Fibroblast of gingiva (primary cell): ENCODE results near the gene METRNL.
"Not testable (repeated sequence)": the region's sequence is repeated elsewhere in the genome, so short reads cannot be mapped to it uniquely, and the experiment has no call there.

Experiments used
- DNase-seq: peaks from one replicate; pipeline ENCODE4 v3.0.0-alpha.2; 2011; ENCODE audit warnings: low read depth

The METRNL gene

DNA sequence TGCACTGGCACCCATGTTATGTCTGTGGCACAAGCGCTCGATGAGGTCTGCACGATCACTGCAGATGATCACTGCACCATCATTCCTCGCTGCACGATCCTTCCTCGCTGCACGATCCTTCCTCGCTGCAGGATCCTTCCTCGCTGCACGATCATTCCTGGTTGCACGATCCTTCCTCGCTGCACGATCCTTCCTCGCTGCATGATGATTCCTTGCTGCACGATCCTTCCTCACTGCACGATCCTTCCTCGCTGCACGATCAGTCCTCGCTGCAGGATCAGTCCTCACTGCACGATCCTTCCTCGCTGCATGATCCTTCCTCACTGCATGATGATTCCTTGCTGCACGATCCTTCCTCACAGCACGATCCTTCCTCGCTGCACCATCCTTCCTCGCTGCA is 29.3 kb downstream of the METRNL start:
- no peak for DNase-seq

DNA sequence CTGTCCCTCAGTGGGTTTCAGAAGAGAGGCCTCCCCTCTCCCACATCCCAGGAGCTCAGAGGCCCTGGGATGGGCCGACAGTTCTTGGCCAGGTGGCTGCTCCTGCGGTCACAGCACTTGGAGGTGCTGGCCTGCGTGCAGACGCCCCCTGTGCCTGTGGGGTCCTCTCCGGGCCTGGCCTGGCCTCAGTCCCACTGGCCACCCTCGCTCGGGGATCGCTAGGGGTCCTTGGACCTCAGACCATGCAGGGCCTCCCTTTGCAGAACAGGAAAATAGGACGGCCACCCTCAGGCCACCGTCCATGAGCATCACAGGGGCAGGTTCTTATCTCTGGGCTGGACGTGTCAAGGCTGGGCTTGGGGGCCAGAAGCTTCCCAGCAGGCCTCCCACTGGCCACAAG is 30.0 kb downstream of the METRNL start:
- DNase-seq: no peak

DNA sequence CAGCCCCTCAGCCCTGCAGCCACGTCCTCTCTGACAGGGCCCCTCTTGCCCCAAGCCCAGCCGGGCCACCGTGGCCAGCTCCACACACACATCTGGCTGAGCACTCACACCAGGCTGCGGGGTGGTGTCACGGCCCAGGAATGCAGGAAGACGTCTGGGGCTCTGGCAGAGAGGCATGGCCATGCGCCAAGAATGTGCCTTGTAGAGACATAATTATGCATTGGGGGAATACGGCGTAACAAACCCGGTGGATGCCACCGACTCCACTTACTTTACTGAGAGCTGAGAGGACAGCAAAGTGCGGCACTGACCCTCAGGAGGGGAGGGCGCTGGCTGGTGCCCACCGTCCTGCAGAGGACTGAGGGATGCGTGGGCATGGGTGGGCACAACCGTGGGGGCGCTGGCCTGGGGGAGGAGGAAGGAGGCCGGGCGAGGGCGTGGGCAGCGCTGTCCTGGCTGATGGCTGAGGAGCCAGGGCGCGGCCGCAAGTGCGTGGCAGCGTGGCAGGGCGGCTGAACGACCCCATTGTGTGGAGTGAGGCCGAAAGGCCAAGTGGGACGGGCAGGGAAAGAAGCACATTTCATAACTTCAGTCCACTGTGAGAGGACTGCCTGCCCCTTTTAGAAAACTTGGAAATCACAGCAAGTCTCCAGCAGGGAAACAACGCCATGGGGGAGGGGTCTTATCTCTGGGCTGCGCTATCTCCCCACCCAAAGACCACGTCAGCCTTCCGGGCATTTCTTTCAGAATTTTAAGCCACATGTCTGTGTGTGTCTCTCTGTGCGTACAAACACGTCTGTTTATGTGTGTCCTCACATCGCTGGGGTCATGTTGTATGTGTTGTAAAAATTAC is 30.6 kb downstream of the METRNL start:
- peak; percentile 97 for DNase-seq

DNA sequence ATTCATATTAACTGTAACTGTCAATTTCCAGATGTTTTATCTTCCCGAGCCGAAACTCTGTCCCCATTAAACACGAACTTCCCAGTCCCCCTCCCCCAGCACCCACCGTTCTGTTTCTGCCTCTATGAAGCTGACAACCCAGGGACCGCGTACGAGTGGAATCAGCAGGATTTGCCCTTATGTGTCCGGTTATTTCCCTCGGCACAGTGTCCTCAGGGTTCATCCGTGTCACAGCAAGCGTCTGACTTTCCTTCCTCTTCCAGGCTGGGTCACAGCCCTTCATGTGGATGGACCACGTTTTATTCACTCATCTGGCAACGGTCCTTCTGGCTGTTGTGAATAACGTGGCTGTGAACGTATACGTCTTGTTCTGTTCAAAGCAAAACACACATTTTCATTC is 31.3 kb downstream of the METRNL start:
- no peak for DNase-seq

DNA sequence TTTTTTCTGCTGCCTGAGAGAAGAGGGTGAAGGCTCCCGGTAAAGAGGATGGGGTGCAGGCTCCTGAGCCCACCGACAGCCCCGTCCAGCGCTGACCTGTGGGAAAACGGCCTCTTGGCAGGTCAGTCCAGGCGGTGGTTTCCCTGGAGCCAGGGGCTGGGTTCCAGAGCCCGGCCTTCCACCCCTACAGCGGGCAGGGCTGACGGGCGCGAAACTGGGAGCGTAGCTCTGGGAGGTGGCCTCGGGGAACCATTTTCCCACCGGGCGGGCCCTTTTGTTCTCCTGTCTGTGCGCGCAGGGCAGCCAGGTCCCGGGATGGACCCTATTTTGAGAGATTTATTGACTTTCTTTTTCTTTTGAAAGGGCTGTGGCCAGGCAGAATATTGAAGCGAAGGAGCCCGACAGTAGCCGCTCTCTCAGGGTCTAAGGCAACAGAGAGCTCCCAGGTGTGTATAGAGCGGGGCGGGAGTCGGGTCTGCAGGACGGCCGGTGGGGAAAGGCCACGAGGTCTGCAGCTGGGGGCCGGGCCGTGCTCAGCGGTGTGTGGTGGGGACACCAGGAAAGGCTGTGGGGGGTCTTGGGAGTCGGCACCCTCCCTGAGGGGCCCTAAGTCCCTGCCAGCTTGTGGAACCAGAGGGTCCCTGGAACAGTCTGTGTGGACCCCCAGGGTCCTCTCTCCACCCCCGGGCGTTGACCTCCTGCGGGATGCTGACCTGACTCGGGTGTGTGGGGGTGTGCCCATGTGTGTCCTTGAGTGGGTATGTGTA is 32.3 kb downstream of the METRNL start:
- DNase-seq: no peak

DNA sequence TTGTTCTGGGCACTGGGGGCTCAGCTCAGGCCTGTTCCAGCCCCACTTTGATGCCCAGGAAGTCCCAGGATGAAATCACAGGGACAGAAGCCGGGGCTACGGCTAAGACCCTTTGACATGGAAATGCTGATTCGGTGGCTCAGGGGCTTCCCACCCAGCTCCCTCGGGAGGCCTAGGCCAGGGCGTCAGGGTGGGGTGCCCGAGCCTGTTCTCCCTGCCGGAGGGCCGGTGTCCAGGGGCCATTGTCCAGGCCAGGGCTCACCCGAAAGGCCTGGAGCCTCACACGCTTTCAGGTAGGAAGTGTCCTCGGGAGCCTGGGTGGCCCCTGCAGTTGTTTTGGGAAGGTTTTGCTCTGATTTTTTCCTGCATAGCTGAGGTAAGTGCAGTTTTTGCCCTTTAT is 34.0 kb downstream of the METRNL start:
- DNase-seq: no peak

DNA sequence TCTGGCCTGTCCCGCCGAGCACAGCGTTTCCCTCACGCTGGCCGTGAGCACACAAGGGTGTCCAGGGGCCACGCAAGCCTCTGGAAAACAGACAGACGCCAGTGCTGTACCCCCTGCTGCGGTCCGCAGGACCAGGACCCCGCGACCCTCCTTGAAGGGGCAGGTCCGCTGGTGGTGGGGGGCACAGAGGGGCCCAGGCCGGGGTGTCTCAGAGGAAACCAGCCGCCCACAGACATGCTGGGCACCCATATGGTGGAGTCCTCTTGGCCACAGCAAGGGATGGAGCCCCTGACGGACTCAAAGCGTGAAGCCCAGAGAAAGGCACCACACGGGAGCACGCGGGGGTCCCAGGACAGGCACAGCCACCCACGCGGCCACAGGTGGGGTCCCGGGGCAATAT is 34.4 kb downstream of the METRNL start:
- no peak for DNase-seq

DNA sequence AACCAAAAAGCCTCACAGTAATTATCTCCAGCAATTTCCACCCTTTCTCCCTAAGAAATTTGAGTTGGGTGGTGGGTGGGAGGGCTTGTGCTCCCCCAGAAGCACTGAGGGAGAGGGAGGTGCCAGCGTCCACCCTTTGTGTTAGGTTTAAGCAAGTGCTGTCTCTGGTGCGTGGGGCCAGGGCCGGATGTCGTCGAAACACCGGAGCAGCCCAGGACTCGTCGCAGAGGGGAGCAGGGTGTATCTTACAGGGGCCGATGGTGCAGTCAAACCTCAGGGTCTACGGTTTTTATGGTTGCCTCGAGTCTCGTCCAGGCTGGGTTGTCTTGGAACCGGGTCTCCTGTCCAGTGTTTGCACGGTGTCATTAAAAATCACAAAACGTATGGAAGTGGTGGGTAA is 35.3 kb downstream of the METRNL start:
- no peak for DNase-seq

DNA sequence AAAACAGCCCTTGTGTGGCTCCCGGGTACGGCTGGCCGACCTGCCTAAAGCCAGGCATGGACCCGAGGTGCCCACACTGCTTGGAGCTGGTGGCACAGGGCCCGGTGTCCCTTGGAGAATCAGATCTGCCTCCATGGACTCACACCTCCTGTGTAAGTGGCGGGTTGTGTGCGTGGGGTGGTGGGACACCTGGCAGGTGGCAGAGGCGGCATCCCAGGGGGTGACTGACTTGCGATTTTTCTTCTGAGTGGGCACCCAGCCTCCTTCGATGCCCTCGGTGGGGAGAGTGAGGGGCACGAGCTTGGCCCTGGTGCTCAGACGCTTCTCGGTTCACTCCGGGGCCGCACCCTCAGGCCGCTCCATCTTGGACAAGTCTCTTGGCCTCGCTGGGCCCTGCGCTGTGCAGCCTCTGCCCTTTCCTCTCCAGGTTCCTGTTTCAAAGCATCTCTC is 35.8 kb downstream of the METRNL start:
- DNase-seq: no peak

DNA sequence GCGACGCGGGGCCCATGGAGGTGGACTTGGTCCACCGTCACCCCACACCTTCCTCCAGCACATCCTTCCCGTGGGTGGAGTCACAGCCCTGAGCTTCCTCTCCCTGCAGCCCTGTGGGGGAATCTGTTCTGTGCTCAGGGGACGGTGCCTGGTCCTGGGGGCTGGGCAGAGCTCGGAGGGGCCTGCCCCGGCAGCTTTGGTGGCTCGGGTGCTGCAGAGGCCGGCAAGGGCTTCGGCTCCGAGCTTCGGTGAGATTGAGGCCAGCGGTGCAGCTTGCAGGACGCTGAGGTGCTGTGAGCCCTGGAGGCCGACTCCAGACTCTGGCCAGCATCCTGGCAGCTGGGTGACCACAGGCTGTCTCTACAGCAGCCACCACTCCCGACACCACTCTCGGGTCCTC is 36.4 kb downstream of the METRNL start:
- DNase-seq: no peak

DNA sequence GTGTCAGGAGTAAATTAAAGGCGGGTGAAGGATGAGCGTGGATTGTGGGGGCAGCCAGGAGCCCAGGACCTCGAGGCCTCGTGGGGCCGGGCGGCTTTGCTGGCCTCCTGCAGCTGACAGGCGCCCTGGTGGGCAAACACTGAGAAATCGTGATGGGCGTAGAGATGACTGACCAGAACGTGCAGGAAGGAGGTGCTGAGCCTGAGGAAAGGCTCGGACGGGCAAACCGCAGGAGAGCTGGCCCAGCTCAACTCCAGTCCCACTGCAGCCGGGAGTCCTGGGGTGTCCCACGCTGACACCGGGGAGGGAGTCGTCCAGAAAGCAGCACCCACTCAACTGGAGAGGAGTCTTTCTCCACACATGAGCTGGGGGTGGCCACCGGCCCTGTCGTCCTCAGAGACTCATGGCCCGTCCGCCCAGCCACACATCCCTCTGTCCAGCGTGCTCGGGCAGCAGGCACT is 36.9 kb downstream of the METRNL start:
- no peak for DNase-seq

DNA sequence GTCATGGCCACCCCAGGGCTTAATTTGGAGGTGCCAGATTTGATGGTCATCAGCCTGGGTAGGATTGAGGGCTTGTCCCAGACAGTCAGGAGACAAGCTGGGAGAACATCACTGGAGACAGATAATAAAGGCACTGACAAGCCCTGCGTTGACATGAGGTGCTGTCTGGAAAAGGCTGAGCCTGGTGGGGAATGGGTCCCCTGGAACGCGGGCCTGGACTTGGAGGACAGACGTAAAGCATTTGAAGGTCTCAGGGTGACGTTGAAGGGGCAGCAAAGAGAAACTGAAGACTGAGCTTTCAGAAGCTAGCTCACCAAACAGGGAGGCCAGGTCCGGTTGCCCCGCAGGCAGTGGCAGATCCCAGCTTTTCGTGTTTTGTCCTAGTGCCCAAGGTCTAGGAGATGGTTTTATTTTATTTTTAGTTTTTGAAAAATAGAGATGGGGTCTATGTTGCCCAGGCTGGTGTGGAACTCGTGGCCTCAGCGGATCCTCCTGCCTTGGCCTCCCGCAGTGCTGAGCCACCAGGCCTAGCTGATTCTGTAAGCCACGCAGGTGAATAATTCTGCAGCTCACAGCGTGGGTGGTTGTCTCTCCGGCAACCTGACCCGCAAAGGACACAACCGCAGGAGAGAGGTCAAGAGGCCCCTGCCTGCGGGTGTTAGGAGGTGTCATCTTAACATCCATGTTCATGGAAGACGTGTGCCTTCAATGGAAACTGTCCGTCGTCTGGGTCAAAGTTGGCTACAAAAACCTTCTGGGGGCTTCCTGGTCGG is 37.6 kb downstream of the METRNL start:
- no peak for DNase-seq

DNA sequence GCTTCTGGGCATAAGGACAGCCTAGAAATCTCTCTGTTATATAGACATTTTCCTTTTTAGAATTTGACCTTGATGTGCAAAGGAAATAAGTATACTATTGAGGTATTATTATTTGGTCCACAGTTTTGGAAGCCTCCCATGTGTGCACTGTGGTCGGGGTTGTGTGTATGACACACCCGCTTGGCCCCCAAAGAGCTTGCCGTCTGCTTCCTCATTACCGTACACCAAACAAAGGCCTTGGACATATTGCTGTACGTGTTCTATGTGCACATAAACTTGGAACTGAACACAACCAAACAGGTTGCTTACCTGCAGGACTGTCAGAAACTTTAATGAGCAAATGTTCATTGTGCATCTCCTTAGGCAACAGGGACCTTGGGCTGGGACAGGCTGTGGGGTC is 38.2 kb downstream of the METRNL start:
- no peak for DNase-seq

DNA sequence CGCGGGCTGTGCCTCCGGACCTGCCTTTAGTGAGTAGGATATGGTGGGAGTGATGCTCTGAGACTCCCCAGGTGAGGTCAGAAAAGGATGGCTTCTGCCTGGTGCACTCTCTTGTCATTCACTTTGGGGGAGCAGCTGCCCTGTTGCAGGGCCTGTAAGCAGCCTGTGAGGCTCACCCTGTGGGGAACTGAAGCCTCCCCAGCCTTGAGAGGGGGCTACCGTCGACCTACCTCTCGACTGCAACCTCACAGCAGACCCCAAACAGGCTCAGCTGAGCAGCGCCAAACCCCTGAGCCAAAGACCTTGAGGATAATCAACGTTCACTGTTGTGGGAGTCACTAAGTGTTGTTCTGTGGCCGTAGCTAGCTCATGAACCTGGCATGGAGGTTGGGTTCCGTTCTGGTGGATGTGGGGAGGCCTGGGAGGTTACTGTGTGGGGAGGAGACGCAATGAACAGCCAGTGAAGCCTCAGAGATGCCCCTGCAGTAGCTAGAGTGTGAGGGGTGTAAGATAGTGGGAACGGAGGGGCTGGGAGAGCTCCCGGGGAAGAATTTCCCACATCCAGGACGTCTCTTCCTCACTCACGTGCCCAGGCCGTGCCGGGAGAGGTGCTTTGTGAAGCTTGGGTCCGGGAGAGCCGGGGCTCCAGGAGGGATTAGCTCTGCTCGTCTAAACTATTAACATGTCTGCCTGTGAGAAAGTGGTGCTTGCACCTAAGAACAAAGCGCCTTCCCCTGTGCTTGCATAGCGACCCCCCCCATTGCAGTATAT is 38.8 kb downstream of the METRNL start:
- DNase-seq: no peak

DNA sequence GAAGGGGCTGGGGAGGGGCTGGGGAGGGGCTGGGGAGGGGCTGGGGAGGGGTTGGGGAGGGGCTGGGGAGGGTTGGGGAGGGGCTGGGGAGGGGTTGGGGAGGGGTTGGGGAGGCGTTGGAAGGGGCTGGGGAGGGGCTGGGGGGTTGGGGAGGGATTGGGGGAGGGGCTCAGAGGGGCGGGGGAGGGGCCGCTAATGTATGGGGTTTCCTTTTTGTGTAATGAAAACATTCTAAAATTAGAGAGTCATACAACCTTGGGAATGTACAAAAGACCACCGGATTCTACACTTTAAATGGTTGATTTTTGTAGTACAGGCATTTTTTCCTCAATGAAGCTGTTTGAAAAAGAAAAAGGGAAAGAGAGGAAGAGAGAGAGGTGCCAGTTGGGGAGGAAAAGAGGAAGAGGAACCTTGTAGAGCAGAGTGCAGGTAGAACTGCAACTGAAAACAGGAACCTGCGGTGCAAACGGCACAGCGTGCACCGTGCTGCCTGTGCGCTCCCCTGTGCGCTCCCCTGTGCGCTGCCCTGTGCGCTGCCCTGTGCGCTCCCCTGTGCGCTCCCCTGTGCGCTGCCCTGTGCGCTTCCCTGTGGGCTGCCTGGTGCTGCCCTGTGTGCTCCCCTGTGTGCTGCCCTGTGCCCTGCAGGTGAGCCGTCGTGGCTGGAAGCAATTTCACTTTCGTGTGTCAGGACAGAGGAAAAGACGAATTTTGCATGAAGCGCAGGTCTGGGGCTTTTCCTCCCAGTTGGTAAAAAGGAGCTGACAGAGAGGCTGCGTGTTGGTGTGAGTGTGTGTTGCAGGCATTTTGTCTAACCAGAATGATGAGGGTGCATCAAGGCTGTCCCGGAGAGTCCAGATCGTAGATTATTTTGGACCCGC is 40.8 kb downstream of the METRNL start:
- no peak for DNase-seq

DNA sequence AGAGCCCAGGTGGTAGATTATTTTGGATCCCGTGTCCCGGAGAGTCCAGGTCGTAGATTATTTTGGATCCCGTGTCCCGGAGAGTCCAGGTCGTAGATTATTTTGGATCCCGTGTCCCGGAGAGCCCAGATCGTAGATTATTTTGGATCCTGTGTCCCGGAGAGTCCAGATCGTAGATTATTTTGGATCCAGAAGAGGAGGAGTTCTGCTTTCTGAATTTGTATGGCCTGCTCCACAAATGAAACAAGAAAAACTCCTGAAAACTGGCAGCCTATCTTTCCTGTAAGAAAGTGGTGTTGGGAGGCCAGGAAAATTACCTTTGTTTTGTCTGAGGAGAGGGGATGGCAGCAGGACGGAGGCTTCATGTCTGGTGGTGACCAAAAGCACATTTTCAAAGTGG is 42.1 kb downstream of the METRNL start:
- not testable (repeated sequence) for DNase-seq

DNA sequence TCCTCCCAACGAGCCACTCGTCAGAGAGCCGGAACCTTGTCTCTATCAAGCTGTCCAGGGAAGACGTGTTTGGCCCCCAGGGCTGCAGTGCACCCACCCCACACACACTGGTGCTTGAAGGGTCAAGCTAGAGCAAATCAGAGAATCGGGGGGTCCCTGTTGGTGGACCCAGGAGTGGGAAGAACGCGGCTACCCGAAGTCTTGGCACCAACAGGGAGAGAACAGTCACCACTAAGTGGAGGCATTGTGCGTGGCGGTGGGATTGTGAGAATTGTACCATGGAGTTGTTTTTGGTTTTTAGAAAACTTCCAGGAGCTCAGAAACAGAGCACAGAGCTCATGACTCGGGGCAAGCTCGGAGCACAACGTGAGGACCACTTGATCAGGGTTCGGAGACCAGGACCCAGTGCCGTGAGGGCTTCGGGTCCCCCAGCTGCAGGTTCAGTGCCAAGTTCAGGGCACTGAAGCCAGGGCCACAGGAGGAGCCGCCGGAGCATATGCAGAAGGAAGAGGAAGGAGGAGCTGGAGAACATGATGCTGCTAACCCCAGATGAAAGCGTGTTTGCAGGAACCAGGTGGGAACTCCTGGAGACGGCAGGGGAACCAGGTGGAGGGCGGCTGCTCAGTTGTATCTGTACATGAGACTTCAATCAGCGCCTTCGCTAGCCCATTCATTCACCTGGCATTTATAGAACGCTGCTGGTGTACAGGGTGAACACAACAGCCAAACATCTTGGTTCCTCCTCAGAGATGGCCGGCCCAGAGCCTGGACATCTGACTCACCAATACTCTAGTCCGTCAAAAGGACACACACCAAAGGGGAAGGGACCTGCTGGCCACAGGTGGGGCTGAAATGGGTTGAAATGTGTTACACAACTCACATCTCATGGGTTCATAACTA is 42.8 kb downstream of the METRNL start:
- no peak for DNase-seq

DNA sequence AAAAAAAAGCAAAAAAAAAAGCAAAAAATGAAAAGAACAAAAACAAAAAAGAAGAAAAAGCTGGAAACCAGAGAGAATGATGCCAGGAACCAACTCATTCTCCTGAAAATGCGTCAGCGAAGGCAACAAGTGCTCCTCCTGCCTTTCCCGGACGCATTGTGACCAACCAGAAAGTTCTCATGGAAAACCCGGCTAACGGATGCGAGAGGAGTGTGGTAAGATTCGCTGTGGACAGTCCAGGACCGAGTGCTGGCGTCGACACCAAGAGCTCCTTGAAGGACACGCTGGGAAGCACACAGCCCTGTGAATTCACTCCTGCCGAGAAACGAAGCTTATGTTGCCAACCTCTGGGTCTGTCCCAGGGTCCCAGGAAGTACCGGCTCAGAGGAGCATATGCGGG is 43.4 kb downstream of the METRNL start:
- DNase-seq: peak; percentile 71

DNA sequence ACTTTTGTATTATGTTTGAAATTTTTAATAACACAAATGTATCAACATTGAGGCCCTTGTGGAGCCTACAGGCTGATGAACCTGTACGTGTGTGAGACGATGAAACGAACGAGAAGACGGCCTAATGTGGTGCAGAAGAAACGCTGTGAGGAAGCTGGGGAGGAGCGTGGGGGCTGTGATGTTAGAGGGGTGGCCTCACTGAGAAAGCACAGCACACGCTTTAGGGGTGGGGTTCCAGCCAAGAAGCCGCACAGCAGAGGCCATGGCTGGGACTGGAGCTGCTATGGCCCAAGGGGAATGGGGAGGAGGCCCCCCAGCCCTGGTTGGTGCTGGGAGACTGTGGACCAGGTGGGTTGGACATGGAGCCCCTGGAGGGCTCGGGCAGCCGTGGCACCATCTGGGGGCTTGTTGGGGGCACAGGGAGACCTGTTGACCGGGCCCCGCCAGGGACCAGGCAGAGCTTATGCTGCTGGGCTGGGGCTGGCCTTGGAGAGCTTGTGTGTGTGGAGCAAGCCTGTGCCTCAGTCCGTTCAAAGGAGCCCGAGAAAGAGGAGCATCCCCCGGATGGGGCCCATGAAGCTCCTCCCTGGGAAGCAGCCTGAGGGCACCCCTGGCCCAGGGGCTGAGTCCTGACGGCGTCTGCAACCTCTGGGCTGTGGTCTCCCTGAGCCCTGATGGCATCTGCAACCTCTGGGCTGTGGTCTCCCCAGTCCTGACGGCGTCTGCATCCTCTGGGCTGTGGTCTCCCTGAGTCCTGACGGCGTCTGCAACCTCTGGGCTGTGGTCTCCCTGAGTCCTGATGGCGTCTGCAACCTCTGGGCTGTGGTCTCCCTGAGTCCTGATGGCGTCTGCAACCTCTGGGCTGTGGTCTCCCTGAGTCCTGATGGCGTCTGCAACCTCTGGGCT is 44.7 kb downstream of the METRNL start:
- no peak for DNase-seq
